NCI-H1436 (cell line): Measurements from ENCODE around the gene FOXL3.
"Not testable (repeated sequence)": the region's sequence is repeated elsewhere in the genome, so short reads cannot be mapped to it uniquely, and the experiment has no call there.

Experiments
- DNase-seq: peaks from one replicate; lab custom pipeline; 2025; lab: John Stamatoyannopoulos, UW

The FOXL3 gene

DNA sequence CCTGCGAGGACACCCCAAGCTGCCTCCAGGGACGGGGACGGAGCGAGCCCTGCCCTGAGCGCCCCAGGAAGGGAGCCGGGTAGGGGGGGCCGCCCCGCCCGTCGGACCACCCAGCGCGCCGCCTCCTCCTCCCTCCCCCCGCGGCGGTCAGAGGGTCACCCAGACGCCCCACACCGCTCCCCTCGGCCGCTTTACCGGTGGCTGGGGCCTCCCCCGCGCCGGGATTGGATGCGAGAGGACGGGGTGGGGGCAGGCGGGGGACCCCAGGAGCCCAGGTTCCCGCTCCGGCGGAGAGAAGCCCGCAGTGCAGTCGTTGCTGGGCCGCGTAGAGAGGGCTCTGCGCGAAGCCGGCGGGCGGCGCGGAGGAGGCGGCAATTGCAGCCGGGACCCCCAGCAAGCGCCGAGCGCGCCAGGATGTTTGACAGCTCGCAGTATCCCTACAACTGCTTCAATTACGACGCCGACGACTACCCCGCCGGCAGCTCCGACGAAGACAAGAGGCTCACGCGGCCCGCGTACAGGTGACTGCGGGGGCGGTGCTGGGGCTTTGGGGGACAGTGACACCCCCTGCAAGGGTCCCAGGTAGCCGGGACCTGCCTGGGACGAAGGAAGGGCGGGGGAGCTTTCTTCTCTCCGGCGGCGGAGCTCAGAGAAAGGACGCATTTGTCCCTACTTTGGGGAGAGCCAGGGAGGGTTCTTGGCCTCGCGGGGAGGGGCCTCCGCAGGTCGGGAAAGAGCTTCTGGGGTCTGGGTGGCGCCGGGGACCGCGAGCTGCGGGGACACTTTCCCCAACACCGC is at the start of gene FOXL3:
TSS of gene FOXL3 (plus strand) at position 415 of the 798 bp plus-strand sequence. CDS start at position 415, 0 bp downstream.
- DNase-seq, result no peak

DNA sequence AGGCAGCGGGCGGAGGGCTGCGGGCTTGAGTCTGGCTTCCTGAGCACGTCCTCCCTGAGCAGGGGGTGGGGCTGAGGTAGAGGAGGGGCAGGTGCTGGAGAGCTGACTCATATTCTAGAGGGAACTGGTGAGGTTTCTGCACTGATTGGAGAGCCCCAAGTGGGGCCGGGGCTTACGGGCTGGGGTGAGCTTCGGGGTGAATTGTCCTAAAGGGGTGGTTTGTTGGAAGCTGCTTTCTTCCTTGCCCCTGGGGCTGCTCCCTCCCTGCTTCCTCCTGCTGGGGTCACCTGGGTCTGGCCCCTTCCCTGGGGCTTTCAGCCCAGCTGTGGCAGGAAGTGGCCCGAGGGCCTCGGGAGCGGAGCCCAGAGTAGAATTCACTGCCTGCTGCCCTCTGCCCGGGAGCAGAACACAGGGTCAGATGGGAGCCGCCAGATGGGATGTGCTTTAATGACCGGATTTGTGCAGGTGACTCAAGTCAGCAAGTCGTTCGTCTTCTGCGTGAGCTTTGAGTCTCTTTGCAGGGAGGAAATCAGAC is 49.0 kb upstream of the FOXL3 start:
- no peak for DNase-seq

DNA sequence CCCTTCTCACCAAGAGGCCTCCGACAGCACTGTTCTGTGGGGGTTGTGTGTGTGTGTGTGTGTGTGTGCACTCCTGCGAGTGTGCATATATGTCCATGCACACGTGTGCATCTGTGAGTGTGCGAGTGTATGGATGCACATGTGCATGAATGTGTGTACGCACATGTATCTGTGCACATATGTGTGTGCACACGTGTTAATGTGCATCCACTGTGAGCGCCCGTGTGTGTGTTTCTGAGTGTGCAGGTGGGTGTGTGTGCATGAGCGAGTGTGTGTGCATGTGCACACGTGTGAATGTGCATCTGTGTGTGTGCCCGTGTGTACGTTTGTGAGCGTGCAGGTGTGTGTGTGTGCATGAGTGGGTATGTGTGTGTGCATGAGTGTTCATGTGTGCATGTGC is 48.5 kb upstream of the FOXL3 start:
- no peak for DNase-seq

DNA sequence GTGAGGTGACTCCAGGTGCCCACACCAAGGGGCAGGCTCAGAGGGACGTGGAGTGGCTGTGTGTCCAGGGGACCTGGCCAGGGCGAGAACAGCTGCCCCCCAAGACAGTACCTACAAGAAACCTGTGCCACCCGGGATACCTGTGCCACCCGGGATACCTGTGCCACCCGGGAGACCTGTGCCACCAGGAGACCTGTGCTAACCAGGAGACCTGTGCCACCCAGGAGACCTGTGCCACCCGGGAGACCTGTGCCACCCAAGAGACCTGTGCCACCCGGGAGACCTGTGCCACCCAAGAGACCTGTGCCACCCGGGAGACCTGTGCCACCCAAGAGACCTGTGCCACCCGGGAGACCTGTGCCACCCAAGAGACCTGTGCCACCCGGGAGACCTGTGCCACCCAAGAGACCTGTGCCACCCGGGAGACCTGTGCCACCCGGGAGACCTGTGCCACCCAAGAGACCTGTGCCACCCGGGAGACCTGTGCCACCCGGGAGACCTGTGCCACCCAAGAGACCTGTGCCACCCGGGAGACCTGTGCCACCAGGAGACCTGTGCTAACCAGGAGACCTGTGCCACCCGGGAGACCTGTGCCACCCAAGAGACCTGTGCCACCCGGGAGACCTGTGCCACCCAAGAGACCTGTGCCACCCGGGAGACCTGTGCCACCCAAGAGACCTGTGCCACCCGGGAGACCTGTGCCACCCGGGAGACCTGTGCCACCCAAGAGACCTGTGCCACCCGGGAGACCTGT is 47.0 kb upstream of the FOXL3 start:
- DNase-seq, result not testable (repeated sequence)

DNA sequence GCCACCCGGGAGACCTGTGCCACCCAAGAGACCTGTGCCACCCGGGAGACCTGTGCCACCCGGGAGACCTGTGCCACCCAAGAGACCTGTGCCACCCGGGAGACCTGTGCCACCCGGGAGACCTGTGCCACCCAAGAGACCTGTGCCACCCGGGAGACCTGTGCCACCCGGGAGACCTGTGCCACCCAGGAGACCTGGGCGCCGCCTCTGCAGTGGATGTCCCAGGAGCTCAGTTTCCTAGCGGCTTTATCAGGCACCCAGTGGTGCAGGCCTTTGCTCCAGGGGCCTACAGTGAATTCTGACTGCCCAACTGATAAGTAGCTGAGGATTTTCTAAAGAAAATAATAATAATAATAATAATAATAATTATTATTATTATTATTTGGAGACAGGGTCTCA is 46.4 kb upstream of the FOXL3 start:
- DNase-seq, result not testable (repeated sequence)

DNA sequence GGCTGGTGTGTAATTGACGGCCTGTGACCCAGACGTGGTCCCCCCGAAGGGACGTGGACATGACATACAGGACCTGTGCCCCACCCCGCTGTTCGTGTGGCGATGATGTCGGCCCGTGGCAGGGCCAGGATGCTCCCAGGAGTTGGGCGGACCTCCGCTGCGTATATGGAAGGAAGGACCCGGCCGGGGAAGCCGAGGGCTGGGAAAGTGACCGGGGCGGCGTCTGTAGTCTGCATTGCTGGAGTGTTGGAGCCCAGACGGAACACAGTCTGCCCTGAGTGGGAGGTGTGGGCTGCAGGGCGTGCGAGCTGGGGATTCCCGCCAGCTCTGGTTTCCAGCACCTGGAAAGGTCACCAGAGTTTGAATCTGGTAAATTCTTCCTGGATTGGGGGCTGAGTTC is 45.0 kb upstream of the FOXL3 start:
- DNase-seq, result no peak

DNA sequence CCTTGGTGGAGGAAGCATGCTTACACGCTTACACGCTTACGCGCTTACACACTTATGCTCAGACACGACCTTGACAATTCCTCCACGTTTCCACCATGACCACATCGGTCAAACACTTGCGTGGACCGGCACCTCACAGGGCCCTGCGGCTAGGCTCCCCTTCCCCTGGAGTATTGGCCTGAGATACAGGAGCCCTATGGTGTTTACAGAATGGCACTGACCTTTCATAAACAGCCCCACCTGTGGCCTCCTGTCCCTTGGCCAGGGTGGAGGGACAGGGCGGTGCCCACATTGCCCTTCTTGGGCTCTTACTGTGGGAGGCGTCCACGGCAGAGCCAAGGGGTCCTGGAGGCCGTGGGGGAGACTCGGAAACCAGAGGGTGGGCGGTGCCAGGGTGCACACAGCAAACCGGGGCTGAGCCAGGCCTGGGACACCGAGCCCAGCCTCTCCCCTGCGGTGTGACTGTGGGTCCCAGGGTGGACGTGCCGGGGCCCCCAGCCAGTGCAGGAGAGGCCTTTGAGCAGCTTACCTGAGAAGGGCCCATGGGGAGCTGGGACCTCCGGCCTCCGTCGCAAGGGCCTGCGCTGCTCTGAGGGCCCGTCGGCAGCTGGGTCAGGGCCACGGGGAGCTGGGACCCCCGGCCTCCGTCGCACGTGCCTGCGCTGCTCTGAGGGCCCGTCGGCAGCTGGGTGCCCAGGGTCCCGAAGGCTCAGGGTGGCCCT is 44.2 kb upstream of the FOXL3 start:
- DNase-seq, result no peak

DNA sequence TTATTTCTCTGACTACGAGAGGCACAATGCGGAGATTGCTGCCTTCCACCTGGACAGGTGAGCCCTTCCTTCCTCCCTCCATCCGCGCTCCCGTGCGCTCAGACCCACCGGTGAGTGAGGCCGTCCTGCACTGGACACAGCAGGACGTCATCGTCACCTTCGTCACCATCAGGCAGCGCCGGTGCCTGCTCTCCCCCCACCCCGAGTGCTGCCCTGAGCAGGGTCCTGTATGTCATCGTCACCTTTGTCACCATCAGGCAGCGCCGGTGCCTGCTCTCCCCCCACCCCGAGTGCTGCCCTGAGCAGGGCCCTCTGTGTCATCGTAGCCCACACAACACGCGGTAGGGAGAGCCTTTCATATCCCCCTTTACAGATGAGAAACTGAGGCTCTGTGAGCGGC is 43.5 kb upstream of the FOXL3 start:
- DNase-seq, result no peak

DNA sequence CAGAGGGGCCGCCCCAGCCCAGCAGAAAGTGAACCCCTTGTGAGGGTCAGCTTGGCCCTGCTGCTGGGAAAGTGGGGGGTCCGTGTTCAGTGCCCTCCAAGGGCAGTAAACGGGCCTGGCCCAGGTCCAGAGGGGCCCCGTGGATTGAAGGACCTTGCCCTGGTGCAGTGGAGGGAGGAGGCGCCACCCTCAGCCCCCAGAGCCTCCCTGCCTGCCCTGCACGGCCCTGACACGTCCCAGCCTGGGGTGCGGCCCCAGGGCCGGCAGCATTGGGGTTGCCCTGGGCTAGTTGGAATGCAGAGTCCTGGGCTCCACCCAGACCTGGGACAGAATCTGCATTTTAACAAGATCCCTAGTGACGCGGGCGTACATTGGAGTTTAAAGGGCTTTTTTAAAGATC is 42.8 kb upstream of the FOXL3 start:
- DNase-seq, result no peak

DNA sequence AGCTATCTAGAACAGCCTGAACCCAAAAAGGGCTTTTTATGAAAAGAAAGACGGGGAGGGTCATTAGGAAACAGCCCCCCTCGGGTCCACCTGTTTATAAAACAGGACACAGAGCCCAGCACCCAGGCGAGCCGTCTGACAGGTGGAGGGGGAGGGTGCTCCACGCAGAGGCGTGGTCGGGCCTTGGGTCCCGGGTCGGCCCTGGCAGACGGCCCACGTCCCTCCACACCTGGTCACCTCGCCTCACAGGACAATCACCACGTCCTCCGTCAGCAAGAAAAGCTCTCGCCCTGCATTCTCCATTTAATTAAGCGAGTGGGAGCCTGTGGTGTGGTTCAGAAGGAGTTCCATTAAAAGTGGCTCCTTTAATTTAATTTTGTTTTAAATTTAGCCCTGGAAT is 42.3 kb upstream of the FOXL3 start:
- DNase-seq, result no peak

DNA sequence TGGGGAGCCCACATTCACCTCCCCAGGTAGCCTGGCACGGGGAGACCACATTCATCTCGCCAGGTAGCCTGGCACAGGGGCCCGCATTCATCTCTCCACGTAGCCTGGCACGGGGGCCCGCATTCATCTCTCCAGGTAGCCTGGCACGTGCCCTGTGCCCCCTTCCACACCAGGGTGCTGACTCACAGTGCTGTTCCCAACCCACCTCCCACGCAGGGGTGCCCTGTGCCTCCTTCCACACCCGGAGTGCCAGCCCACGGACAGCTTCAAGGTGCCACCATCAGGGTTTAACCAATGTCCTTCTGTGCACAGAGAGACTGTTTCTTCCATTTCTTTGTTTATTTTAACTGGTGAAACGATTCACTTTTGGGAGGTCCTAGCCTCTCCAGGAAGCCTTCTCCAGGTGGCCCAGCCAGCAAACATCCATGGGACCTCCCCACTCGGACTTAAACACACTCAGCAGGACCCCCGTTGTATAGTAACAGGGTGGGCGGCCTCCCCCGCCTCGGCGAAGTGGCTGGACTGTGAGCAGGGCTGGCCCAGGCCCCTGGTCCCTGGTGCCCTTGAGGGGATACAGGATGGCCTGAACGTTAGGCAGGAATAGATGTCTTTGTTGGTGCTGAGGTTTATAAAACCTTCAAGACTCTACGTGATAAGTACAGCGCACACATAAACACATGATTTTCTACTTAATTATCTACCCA is 41.1 kb upstream of the FOXL3 start:
- no peak for DNase-seq

DNA sequence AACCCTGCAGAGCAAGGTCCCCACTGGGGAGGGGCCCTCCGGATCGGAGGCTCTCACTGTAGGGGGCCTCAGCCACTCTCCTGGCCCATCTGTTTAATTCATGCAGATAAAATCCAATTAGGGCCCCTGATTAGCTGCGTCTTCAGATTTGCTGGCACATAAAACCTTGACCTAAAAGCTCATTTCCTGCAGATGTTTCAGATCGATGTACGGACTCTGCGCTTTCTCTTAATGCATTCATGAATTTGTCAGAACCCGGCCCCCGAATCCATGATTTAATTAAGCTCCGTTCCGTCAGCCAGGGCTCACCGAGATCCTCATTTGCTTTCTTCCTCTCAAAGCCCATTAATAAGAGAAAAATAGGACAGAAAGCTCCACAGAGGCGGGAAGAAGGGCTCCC is 40.0 kb upstream of the FOXL3 start:
- no peak for DNase-seq

DNA sequence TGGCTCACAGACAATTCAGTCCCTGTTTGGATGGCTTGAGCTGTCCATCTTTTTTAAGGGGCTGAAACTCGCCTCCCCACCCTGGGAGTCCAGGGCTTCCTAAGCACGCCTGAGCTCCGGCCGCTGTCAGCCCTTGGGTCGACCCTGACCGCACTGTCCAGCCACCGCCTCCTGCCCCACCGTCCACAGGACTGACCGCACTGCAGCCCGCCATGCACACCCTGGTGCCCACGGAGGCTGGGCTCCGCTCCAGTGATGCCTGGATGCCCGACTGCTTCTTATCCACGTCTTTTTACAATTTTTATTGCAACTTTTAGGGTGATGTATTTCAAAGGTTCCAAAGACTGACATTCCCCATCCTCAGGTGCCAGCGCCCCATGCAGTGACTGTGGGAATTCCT is 39.4 kb upstream of the FOXL3 start:
- DNase-seq, result no peak

DNA sequence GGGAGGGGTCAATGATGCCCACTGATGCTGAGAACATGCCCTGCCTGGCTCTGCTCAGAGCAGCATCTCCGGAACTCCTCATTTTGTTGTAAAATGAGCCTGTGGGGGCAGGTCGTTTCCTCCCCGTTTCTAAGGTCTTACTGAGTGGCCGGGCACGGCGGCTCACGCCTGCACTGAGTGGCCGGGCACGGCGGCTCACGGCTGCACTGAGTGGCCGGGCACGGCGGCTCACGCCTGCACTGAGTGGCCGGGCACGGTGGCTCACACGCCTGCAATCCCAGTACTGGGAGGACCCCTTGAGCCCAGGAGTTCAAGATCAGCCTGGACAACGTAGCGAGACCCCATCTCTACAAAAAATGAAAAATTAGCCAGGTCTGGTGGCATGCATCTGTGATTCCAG is 39.0 kb upstream of the FOXL3 start:
- DNase-seq, result no peak

DNA sequence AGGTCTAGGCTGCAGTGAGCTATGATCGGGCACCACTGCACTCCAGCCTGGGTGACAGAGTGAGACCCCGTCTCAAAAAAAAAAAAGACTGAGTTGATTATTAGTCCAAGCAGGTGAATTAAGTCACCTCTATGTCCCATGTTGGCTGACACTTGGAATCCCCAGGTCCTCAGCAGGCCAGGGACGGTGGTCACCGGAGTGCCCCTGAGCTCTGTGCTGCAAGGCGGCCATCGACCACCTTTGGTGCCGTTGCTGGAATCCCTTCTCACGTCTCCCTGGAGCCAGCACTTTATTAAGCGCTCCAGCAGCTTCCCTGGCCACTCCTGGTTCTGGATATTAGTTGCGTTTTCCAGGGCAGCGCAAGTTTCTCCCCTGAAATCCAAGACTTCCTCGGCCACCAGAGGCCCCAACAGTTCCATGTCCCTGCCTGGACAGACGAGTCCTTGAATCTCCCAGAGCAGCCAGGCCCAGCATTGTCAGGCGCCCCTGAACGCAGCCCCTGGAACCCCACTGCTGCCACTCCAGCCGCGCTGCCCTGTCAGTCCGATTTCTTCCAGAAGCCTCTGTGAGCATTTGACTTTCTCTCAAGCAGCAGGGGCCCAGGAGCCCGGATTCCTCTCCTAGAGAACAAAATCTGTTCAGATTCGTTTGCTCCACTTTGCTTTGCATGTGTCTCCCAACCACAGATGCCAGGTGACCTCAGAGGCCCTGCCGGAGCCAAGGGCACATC is 38.4 kb upstream of the FOXL3 start:
- no peak for DNase-seq

DNA sequence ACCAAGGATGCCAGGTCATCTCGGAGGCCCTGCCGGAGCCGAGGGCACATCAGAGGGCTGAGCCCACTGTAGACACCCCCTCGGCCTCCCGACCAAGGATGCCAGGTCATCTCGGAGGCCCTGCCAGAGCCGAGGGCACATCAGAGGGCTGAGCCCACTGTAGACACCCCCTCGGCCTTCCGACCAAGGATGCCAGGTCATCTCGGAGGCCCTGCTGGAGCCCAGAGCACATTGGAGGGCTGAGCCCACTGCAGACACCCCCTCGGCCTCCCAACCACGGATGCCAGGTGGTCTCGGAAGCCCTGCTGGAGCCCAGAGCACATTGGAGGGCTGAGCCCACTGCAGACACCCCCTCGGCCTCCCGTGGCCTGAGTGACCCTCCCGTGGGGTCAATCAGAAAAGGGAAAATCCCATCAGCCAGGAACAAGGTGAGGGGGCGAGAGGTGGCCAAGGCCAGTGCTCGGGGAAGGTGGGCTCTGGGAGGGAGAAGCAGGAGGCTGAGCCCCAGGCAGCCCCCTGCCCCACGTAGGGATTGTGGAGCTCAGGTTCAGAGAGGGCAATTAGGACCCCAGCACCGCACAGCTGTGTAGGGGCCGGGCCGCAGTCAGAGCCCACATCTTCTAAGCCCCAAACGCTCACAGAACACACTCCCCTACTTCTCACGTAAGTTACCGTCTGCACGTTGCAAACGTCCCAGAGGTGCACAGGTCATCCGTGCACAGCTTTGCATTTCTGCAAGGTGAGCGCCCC is 37.6 kb upstream of the FOXL3 start:
- DNase-seq, result no peak

DNA sequence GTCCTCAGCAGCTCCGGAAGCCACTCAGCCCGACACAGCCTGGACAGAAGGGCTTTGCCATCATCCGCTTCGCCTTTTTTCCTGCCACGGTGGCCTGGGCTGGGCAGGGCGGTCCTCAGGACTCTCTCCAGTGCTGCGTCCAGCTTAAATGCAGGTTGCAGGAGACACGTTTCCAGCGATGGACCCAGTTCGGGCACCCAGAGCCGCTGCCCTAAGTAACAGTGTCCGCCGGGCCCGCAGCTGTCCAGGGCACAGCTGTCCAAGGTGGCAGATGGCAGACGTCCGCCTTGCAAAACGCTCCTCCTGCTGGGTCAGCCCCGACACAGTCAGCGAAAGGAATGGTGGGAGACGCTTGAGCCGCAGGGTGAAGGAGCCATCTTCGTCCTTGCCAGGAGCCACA is 37.0 kb upstream of the FOXL3 start:
- no peak for DNase-seq

DNA sequence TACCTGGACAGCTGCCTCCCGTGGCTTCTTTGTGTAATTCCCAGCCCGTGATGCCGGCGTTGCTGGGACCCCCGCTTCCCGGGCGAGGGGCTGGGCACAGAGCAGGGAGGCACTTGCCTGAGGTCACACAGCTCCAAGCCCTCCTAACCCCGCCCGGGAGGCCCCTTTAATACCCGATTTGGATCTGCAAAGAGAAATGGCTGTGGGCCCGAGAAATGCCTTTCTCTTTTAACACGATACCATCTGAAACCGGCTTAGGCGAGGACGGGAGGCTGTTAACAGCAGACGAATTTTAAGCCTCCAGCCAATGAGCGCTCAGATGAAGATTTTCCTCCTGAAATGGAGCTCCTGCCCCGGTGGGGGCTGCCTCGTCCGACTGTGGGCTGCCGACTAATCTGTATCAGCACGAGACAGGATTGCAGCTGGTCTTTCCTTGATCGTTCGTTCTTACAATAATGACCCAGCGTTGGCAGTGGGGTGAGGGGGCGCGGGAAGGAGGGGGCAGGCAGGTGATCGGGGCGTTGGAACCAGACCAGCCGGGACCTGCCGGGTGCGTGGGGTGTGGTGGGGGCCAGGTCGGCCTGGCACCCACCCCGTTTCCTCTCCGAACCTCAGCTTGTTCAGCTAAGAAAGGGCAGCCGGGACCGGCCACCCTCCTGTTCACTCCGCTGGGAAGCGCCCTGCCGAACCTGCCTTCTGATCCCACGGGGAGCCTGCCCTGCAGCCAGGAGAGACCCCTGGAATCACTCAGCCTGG is 36.2 kb upstream of the FOXL3 start:
- no peak for DNase-seq

DNA sequence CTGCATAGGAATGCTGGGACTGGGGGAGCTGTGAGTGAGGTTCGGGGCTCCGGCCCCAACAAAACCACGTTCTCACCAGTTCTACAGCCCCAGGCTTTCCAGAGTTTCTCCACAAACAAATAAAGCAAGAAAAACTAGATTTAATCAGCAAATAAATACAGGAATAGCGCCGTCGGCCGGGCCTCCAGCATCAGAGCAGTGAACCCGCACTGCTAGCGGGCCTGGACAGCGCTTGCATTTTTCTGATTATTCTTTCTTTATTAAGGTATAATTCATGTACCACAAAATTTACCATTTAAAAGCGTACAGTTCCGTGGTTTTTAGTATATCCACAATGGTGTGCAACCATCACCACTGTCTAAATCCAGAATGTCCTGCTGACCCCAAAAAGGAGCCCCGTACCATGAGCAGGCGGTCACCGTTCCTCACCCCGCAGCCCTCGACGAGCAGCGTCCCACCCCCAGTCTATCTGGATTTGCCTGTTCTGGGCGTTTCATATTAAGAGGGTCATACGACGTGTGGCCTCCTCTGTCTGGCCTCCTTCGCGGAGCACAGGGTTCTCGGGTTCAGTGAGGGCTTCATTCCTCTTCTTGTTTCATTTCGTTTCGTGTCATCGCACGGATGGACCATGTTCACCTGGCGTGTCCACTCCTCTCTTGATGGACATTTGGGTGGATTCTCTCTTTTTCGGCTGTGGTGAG is 35.5 kb upstream of the FOXL3 start:
- DNase-seq, result no peak
